Natural killer cell treated with Interleukin-12 subunit alpha and Interleukin-12 subunit beta and Interleukin-15 and Interleukin-18, amount 100 ng/mL, for 72 hours (primary cell): Measurements from ENCODE around the gene BTBD17. TPM values are rescaled to one million over a fixed set of nuclear protein-coding genes. Genes with fewer than 3 reads are reported as not detected.
"Not testable (repeated sequence)": the region's sequence is repeated elsewhere in the genome, so short reads cannot be mapped to it uniquely, and the experiment has no call there.

Experiments
- ATAC-seq, 2 donors: fragments of 150-1000 bp; cut with Tn5 transposase in 1 of 2; sonication (Bioruptor Pico), chemical (Tn5 transposase) in 1 of 2; 2 replicates each; pipeline ENCODE4 v1.10.0; 2021
- DNase-seq: peaks from one replicate; pipeline ENCODE4 v3.0.0; 2022; ENCODE audit warnings: low spot score
- H3K27ac Mint-ChIP-seq, 2 donors: 1 replicate in 1 of 2; 2 replicates in 1 of 2; pipeline ENCODE4 v1.8.0; 2022; ENCODE audit warnings: mixed read lengths in 2 of 2, mild to moderate bottlenecking in 1 of 2, moderate library complexity in 1 of 2
- H3K27me3 Mint-ChIP-seq, 2 donors: 1 replicate in 1 of 2; 2 replicates in 1 of 2; pipeline ENCODE4 v1.8.0; 2022; ENCODE audit warnings: mixed read lengths in 2 of 2
- H3K36me3 Mint-ChIP-seq: one replicate; pipeline ENCODE4 v1.8.0; 2022; ENCODE audit warnings: mixed read lengths
- H3K4me1 Mint-ChIP-seq, 2 donors: 1 replicate in 1 of 2; 2 replicates in 1 of 2; pipeline ENCODE4 v1.8.0; 2022; ENCODE audit warnings: low read depth in 2 of 2, mixed read lengths in 2 of 2, mild to moderate bottlenecking in 1 of 2
- H3K4me3 Mint-ChIP-seq: one replicate; pipeline ENCODE4 v1.8.0; 2022; ENCODE audit warnings: mixed read lengths
- H3K9me3 Mint-ChIP-seq: 2 replicates; pipeline ENCODE4 v1.8.0; 2022; ENCODE audit warnings: mixed read lengths
- total RNA-seq, 2 donors: library from RNA; stranded (reverse); gene quantifications; one replicate each; pipeline ENCODE4 v1.2.3, GENCODE V29; 2022

BTBD17 gene, protein sequence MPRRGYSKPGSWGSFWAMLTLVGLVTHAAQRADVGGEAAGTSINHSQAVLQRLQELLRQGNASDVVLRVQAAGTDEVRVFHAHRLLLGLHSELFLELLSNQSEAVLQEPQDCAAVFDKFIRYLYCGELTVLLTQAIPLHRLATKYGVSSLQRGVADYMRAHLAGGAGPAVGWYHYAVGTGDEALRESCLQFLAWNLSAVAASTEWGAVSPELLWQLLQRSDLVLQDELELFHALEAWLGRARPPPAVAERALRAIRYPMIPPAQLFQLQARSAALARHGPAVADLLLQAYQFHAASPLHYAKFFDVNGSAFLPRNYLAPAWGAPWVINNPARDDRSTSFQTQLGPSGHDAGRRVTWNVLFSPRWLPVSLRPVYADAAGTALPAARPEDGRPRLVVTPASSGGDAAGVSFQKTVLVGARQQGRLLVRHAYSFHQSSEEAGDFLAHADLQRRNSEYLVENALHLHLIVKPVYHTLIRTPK
- total RNA-seq = not detected

DNA sequence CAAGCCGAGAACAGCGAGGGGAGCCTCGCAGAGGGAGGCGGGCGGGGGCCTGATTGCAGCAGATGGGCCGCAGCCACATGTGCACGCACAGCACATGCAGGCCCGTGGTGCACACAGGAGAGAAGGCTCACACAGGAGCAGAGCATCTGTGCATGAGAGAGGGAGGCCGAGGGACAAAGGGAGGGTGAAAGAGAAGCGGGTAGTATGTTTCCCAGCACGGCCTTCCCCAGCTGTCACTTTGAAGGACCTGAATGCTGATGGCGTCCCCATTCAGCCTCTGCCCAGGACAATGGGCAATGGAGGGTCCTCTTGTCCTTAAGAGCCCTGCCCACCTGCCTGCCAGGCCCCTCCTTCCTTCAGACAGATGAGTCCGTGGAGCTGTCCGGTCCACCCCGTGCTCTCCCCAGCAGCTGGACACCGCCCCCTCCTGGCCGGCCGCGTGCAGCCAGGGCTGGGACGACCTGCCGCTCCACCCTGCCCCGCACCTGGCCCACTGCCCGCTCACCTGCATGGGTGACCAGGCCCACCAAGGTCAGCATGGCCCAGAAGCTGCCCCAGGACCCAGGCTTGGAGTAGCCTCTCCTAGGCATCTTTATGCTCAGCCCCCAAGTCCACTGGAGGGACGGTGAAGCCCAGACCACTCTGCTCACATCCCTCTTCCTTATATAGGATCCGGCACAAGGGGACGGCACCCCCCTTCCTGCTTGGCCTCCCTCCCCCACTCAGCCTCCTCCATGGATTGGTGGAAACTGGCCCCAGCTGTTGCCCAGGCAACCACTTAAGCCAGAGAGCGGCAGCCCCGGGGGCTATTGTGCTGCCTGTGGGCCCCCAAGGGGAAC is at the start of gene BTBD17:
TSS of gene BTBD17 (minus strand) at position 639 of the 839 bp plus-strand sequence. CDS start at position 590, 49 bp downstream.
- peaks cover 13 to 17% of the 10 kb centered on the region in 2 donors for H3K27me3 Mint-ChIP-seq
- H3K4me1 Mint-ChIP-seq = peaks cover 0 to 3% of the 10 kb centered on the region in 2 donors
- H3K4me3 Mint-ChIP-seq = no peak within 1 kb of the TSS
- H3K36me3 Mint-ChIP-seq = no peaks in the 10 kb centered on the region
- H3K27ac Mint-ChIP-seq = no peak within 1 kb of the TSS
- H3K9me3 Mint-ChIP-seq = no peaks in the 10 kb centered on the region
- DNase-seq (no peak), ATAC-seq (peak; percentile 60 to 71)

DNA sequence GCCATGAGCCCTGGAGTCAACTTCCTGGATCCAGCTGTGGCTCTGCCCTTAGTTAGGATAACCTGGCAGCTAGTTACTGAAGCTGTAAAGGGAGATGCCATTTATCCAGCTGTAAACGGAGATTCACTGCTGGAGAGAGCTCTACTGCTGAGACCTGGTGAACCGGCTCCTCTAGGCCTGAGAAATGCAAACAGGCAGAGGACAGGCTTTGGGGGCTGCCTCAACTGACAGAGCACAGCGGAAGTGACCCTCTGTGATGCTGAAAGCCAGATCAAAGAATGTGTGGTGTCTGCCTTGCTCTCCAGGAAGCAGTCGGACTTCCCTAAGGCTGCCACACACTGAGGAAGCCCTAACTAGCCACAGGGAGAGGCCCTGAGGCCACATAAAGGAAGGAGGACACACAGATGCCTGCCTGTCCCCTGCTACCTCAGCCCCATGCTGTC is 48.4 kb upstream of the BTBD17 start:
- peaks cover 6 to 8% of the 10 kb centered on the region in 2 donors for H3K4me1 Mint-ChIP-seq
- H3K4me3 Mint-ChIP-seq = no peak overlapping the region
- no peak for DNase-seq
- ATAC-seq = peak in 1 of 2 donors; percentile 33
- H3K27ac Mint-ChIP-seq = peak overlapping the region in 1 of 2 donors; percentile 13
- no peaks in the 10 kb centered on the region for H3K9me3 Mint-ChIP-seq
- H3K36me3 Mint-ChIP-seq = no peaks in the 10 kb centered on the region
- no peaks in the 10 kb centered on the region for H3K27me3 Mint-ChIP-seq

DNA sequence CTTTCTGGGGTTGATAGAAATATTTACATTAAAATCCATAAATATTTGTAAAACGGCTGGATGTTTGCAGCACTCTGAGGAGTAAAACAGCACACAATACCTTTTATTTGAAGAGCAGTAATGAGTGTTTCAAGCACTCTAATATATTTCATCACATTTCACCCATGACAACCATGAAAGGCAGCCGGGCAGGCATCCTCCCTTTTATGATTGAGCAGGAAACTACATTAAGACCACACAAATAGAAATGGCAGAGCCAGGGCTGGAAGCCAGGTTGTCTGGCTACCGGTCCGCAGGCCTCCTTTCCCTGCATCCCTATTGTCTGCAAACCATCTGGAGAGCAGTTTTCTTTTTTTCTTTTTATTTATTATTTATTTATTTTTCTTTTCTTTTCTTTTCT is 47.1 kb upstream of the BTBD17 start:
- H3K27ac Mint-ChIP-seq = no peak overlapping the region
- H3K9me3 Mint-ChIP-seq = no peaks in the 10 kb centered on the region
- H3K36me3 Mint-ChIP-seq = no peaks in the 10 kb centered on the region
- ATAC-seq = no peak
- DNase-seq = no peak
- no peak overlapping the region for H3K4me3 Mint-ChIP-seq
- H3K4me1 Mint-ChIP-seq = peaks cover 6 to 8% of the 10 kb centered on the region in 2 donors
- H3K27me3 Mint-ChIP-seq = peaks cover 0 to 2% of the 10 kb centered on the region in 2 donors

DNA sequence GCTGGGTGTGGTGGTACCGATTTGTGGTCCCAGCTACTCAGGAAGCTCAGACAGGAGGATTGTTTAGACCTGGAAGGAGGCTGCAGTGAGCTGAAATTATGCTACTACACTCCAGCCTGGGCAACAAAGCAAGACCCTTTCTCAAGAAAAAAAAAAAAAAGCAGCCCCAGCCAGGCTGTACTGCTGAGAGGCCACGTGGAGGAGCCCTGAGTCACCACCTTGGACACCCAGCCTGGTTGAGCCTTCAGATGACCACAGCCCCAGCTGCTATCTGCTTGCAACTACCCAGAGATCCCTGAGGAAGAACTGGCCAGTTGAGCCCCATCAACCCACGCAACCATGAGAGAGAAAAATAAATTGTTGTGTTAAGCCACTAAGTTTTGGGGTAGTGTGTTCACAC is 46.6 kb upstream of the BTBD17 start:
- Mint-ChIP-seq H3K36me3 (no peaks in the 10 kb centered on the region), H3K27me3 (peaks cover 0 to 2% of the 10 kb centered on the region in 2 donors), H3K9me3 (no peaks in the 10 kb centered on the region), H3K4me1 (peaks cover 6 to 8% of the 10 kb centered on the region in 2 donors), H3K27ac (no peak overlapping the region), H3K4me3 (no peak overlapping the region)
- ATAC-seq (no peak), DNase-seq (no peak)

DNA sequence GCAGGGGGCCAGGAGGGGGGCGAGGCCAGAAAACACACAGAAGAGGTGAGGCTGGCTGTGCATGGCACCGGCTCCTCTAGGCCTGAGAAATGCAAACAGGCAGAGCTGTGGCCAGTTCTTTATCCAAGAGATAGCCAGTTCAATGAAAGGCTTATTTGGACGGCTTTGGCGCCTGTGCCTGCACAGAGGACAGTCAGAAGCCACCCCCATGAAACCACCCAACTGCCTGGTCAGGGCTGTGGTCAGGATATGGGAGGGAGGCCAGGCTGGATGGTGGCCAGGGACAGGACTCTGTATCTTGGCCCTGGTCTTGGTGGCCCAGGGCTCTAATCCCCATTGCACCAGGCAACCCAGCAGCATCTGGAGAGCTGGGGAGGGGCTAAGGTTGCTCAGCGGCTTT is 45.7 kb upstream of the BTBD17 start:
- Mint-ChIP-seq H3K4me1 (peaks cover 6 to 8% of the 10 kb centered on the region in 2 donors), H3K27me3 (peaks cover 0 to 2% of the 10 kb centered on the region in 2 donors), H3K27ac (no peak overlapping the region), H3K9me3 (no peaks in the 10 kb centered on the region), H3K36me3 (no peaks in the 10 kb centered on the region), H3K4me3 (no peak overlapping the region)
- ATAC-seq (peak in 1 of 2 donors; percentile 32), DNase-seq (no peak)

DNA sequence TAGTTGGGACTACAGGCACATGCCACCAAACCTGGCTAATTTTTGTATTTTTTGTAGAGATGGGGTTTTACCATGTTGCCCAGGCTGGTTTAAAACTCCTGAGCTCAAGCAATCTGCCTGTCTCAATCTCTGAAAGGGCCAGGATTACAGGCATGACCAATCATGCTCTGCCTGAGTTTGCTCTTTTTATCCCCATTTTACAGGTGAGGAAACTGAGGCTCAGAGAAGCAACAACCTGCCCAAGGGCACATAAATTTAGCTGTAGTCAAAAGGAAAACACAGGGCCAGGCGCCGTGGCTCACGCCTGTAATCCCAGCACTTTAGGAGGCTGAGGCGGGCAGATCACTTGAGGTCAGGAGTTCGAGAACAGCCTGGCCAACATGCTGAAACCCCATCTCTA is 43.6 kb upstream of the BTBD17 start:
- H3K36me3 Mint-ChIP-seq, ATAC-seq, H3K4me1 Mint-ChIP-seq, H3K4me3 Mint-ChIP-seq, H3K27me3 Mint-ChIP-seq, DNase-seq, H3K27ac Mint-ChIP-seq, H3K9me3 Mint-ChIP-seq: not testable (repeated sequence)

DNA sequence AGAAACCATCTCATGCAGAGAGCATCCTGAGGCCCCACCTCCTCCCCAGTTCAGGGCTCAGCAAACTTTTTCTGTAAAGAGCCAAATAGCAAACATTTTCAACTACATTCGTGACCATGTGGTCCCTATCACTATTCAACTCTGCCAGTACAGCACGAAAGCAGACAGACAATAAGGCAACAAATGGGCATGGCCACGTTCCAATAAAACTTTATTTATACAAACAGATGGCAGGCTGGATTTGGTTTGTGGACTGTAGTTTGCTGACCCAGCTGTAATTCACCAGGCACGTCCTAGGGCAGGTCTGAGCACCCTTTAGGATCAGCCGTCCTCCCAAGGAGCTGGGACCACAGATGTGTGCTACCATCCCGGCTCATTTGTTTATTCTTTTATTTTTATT is 43.1 kb upstream of the BTBD17 start:
- peaks cover 6 to 8% of the 10 kb centered on the region in 2 donors for H3K4me1 Mint-ChIP-seq
- H3K27ac Mint-ChIP-seq = no peak overlapping the region
- ATAC-seq (no peak), DNase-seq (no peak)
- H3K36me3 Mint-ChIP-seq = no peaks in the 10 kb centered on the region
- H3K4me3 Mint-ChIP-seq = no peak overlapping the region
- H3K27me3 Mint-ChIP-seq = peaks cover 0 to 5% of the 10 kb centered on the region in 2 donors
- no peaks in the 10 kb centered on the region for H3K9me3 Mint-ChIP-seq

DNA sequence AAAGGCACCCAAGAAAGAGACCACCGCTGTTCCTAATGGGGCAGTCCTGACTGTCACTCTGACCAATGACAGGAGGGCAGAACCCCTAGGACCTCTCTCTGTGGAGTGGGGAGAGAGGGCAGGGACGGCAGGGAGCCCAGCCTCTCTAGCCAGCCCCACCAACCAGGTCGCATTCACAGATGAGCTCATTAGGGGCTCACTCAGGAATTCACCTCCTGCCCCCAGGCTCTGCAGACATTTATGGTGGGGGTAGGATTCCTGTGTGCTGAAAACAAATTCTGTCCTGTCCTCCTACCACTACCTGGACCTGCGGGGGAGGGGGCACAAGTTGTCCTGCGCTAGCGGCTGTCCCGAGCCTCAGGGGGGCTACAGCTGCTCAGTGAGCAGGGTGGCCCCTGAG is 42.5 kb upstream of the BTBD17 start:
- Mint-ChIP-seq H3K36me3 (no peaks in the 10 kb centered on the region), H3K4me3 (no peak overlapping the region), H3K27ac (no peak overlapping the region), H3K27me3 (peaks cover 0 to 7% of the 10 kb centered on the region in 2 donors), H3K9me3 (no peaks in the 10 kb centered on the region), H3K4me1 (peaks cover 6 to 8% of the 10 kb centered on the region in 2 donors)
- DNase-seq = no peak
- no peak for ATAC-seq

DNA sequence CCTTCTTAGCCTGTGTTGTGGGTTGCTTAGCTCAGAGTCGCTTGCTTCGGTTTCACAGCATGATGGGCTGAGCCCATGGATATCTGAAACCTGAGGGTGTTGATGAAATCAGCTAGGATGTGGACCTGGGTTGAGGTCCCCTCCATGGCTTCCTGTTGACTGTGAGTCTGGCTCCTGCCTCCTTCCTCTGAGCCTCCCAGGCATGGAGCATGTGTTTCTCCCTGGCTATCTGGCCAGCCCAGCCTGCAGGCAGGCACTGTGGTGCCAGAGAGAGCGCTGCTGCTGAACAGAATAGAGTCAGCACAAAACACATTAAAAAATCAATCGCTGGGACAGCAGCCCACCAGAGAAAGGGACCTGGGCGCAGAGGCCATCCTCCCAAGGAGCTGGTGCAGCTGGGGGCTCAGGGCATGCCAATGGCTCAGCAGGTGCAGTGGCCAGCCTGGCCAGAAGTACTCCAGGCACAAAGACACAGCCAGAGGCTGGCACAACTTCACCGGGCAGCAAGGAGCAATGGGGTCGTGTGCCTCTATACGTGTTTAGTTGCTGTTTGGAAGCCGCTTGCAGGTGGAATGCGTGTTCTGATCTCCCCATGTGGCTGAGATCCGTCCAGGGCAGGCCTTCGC is 42.0 kb upstream of the BTBD17 start:
- no peak overlapping the region for H3K4me3 Mint-ChIP-seq

DNA sequence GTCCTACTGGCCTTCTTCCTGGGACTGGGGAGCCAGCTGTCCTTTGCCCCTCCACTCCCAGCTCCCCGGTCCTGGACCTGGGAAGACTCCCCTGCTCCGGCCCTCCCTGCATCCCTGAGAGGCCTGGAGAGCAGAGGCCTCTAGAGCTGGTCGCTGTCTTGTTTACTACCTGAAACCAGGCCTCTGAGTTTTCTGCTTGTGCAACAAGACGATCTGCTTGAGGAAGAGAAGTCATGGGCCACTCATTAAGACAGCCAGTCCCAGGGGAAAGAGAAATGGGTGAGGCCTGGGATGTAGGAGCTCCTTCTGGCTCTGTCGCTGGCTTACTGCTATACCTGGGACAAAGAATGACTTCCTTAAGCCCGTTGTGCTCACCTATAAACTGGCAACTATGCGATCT is 40.4 kb upstream of the BTBD17 start:
- no peaks in the 10 kb centered on the region for H3K9me3 Mint-ChIP-seq
- no peaks in the 10 kb centered on the region for H3K36me3 Mint-ChIP-seq
- no peak overlapping the region for H3K27ac Mint-ChIP-seq
- peaks cover 0 to 7% of the 10 kb centered on the region in 2 donors for H3K27me3 Mint-ChIP-seq
- DNase-seq (peak; percentile 20), ATAC-seq (no peak)
- no peak overlapping the region for H3K4me3 Mint-ChIP-seq
- peaks cover 6% of the 10 kb centered on the region in 2 donors for H3K4me1 Mint-ChIP-seq

More for the DNA sequence above, 42.0 kb upstream of the BTBD17 start:
- H3K27ac Mint-ChIP-seq = no peak overlapping the region
- no peaks in the 10 kb centered on the region for H3K9me3 Mint-ChIP-seq
- DNase-seq = no peak
- no peak for ATAC-seq
- H3K4me1 Mint-ChIP-seq = peaks cover 6 to 8% of the 10 kb centered on the region in 2 donors
- H3K27me3 Mint-ChIP-seq = peaks cover 0 to 7% of the 10 kb centered on the region in 2 donors
- H3K36me3 Mint-ChIP-seq = no peaks in the 10 kb centered on the region

DNA sequence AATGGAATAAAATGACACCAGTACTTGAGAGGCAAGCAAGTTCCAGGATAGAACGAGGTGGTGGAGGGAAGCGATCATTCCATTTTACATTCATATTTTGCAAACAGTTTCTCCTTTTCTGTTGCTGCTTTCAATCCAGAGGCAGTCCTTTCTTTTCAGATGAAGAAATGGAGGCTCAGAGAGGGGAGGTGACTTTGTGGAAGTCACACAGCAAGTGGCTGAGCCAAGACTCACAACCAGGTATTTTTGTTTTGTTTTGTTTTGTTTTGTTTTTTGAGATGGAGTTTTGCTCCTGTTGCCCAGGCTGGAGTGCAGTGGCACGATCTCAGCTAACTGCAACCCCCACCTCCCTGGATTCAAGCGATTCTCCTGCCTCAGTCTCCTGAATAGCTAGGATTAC is 34.9 kb upstream of the BTBD17 start:
- Mint-ChIP-seq H3K27me3 (peaks cover 0 to 5% of the 10 kb centered on the region in 2 donors), H3K27ac (no peak overlapping the region), H3K4me1 (peaks cover 0 to 2% of the 10 kb centered on the region in 2 donors), H3K4me3 (no peak overlapping the region), H3K9me3 (no peaks in the 10 kb centered on the region), H3K36me3 (no peaks in the 10 kb centered on the region)
- ATAC-seq (no peak), DNase-seq (peak; percentile 6)

DNA sequence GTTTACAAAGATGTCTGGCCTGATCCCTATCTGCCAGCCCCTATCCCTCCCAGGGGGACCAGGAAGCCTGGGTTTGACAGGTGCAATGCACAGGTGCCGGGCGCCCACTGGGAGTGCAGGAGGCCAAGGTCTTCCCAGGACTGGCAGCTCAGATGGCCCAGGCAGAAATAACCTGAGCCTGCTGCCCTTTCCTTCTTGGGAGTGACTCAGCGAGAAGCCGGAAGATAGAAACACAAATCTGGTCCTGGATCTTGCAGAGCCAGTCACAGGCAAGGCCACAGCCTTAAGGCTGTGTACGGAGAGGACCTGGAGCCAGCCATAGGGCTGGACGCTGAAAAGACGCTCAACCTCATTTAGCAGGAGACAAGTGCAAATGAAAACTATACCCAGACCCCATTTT is 33.3 kb upstream of the BTBD17 start:
- H3K27ac Mint-ChIP-seq = peak overlapping the region in 1 of 2 donors; percentile 49

DNA sequence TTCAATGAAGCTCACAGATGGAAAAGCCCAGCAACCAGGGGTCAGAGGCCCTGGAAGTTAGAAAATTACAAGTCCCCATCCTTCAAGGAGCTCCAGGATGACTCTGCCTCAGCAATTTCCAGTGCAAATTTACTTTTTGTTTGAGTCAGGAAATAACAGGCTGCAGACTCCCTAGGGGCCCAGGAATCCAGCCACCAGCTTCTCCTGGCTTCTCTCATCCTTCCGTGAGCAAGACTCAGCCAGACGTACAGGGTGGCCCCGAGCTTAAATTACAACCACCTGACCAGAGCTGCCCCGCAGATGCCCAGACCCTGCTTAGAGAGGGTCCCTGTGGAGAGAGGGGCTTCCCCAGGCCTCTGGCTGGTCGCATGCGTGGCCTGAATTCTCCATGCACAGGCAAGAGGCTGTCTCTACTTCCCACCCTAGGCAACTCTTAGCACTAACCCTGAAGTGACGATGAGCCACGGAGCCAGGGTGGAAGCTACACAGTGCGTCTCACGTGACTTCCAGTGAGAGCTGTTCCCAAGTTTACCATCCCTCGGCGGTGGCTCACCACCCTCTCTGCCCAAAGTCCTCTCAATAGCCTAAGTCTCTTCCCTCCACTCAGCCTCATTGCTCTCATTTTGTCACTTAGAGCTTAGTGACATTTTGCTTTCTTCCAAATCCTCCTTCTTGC is 32.7 kb upstream of the BTBD17 start:
- H3K9me3 Mint-ChIP-seq = no peaks in the 10 kb centered on the region
- no peak overlapping the region for H3K4me3 Mint-ChIP-seq

More for the DNA sequence above, 33.3 kb upstream of the BTBD17 start:
- no peak for ATAC-seq
- DNase-seq = peak; percentile 32
- Mint-ChIP-seq H3K4me1 (peaks cover 0 to 5% of the 10 kb centered on the region in 2 donors), H3K9me3 (no peaks in the 10 kb centered on the region), H3K4me3 (no peak overlapping the region), H3K27me3 (peaks cover 0 to 2% of the 10 kb centered on the region in 2 donors), H3K36me3 (no peaks in the 10 kb centered on the region)

More for the DNA sequence above, 32.7 kb upstream of the BTBD17 start:
- no peaks in the 10 kb centered on the region for H3K27me3 Mint-ChIP-seq
- ATAC-seq (no peak), DNase-seq (peak; percentile 60)
- H3K4me1 Mint-ChIP-seq = peaks cover 0 to 5% of the 10 kb centered on the region in 2 donors
- H3K27ac Mint-ChIP-seq = peak overlapping the region in 1 of 2 donors; percentile 49
- H3K36me3 Mint-ChIP-seq = no peaks in the 10 kb centered on the region
